GM12878 (cell line): Measurements from ENCODE around the gene SHPK. TPM values are rescaled to one million over a fixed set of nuclear protein-coding genes. Genes with fewer than 3 reads are reported as not detected.
A peak's percentile ranks its signal among the peaks of the same experiment; 100 is the strongest.

Source experiments
- ATAC-seq: fragments of 200-7000 bp; cut with Tn5 transposase; 3 replicates; pipeline ENCODE4 v1.9.1; 2020; ENCODE audit warnings: mild to moderate bottlenecking, moderate library complexity
- BruUV-seq: library from RNA; stranded (reverse); fragments of 400-500 nt; replicated peaks from 2 replicates; lab custom pipeline; 2021; lab: Mats Ljungman, UMichigan
- CTCF ChIA-PET: fragments of 300-600 bp; sonication (Branson Sonifier 250); formaldehyde crosslinking; extraction: SDS; loops from one replicate; lab custom pipeline; 2021; ENCODE audit warnings: inconsistent platforms; lab: Yijun Ruan, JAX
- POLR2A ChIA-PET: fragments of 350-600 bp; formaldehyde crosslinking; extraction: SDS; loops from one replicate; lab custom pipeline; 2021; ENCODE audit warnings: inconsistent platforms; lab: Charles Lee
- RAD21 ChIA-PET: fragments of 300-600 bp; sonication (Branson Sonifier 250); formaldehyde crosslinking; loops from one replicate; lab custom pipeline; 2023; ENCODE audit warnings: antibody characterized with exemption; ENCODE audit not compliant: unreplicated experiment; lab: Charles Lee
- SMC1A ChIA-PET: fragments of 300-600 bp; sonication (Branson Sonifier 250); formaldehyde crosslinking; loops from one replicate; lab custom pipeline; 2023; ENCODE audit not compliant: unreplicated experiment, uncharacterized antibody; lab: Charles Lee
- DNase-seq: peaks from one replicate; pipeline ENCODE4 v3.0.0-alpha.2; 2011; ENCODE audit warnings: low read depth, low spot score
- FAIRE-seq: peaks from 3 replicates; lab custom pipeline; 2011; peaks lifted over from hg19 to GRCh38; lab: Jason Lieb, UNC
- H2AFZ ChIP-seq: 2 replicates; pipeline ENCODE4 v1.6.0; 2011; ENCODE audit warnings: low read depth, low read length, control low read depth; ENCODE audit not compliant: control insufficient read depth
- H3K27ac ChIP-seq: 2 replicates; pipeline ENCODE4 v1.5.1; 2011; ENCODE audit warnings: control low read depth; ENCODE audit not compliant: control insufficient read depth, insufficient read depth
- H3K27me3 ChIP-seq, 2 experiments: replicated peaks in 1 of 2; 2 replicates each; pipeline versions ENCODE4 v1.6.0 to v1.6.1; 2011; ENCODE audit warnings: low read length in 1 of 2; ENCODE audit not compliant: control insufficient read depth in 2 of 2, insufficient read depth in 2 of 2
- H3K36me3 ChIP-seq, 2 experiments: 2 replicates each; pipeline ENCODE4 v1.5.1; 2011; ENCODE audit warnings: low read length in 1 of 2; ENCODE audit not compliant: control insufficient read depth in 2 of 2, insufficient read depth in 2 of 2
- H3K4me1 ChIP-seq: 2 replicates; pipeline ENCODE4 v1.6.1; 2011; ENCODE audit warnings: mild to moderate bottlenecking, low read length, moderate library complexity, mixed read lengths; ENCODE audit not compliant: control insufficient read depth, insufficient read depth
- H3K4me2 ChIP-seq: 2 replicates; pipeline ENCODE4 v1.6.0; 2011; ENCODE audit warnings: control low read depth; ENCODE audit not compliant: control insufficient read depth, insufficient read depth
- H3K4me3 ChIP-seq: fragments of 200-600 bp; sonication (generic); 2 replicates; pipeline ENCODE4 v1.5.1; 2016
- H3K79me2 ChIP-seq: 2 replicates; pipeline ENCODE4 v1.6.0; 2011; ENCODE audit warnings: low read length; ENCODE audit not compliant: control insufficient read depth, insufficient read depth
- H3K9ac ChIP-seq: 2 replicates; pipeline ENCODE4 v1.8.0; 2011; ENCODE audit warnings: low read length, control low read depth, mixed read lengths; ENCODE audit not compliant: control insufficient read depth, insufficient read depth
- H3K9me3 ChIP-seq: replicated peaks from 3 replicates; pipeline ENCODE4 v1.5.1; 2011; ENCODE audit warnings: mild to moderate bottlenecking, low read length; ENCODE audit not compliant: control insufficient read depth, insufficient read depth
- H4K20me1 ChIP-seq: 2 replicates; pipeline ENCODE4 v1.6.0; 2011; ENCODE audit not compliant: control insufficient read depth, insufficient read depth
- BRCA1 ChIP-seq: IDR thresholded peaks from 2 replicates; pipeline ENCODE4 v1.6.1; 2011; ENCODE audit warnings: low read depth, low read length, improper control_type of control experiment
- CEBPZ ChIP-seq: fragments of 150-350 bp; IDR thresholded peaks from 2 replicates; pipeline ENCODE4 v1.6.1; 2016; ENCODE audit warnings: low read depth, low read length
- KDM1A ChIP-seq: fragments of 200-600 bp; sonication (generic); IDR thresholded peaks from 2 replicates; pipeline ENCODE4 v1.6.1; 2016; ENCODE audit warnings: borderline replicate concordance
- NR2F1 ChIP-seq: fragments of 450-650 bp; conservative IDR thresholded peaks from 2 replicates; pipeline ENCODE4 v1.6.1; 2017; ENCODE audit warnings: mild to moderate bottlenecking
- RFX5 ChIP-seq: IDR thresholded peaks from 2 replicates; pipeline ENCODE4 v1.6.1; 2011; ENCODE audit warnings: low read depth, low read length, improper control_type of control experiment
- SMC3 ChIP-seq: IDR thresholded peaks from 2 replicates; pipeline ENCODE4 v1.6.1; 2011; ENCODE audit warnings: low read length, improper control_type of control experiment, borderline replicate concordance
- USF2 ChIP-seq: IDR thresholded peaks from 2 replicates; pipeline ENCODE4 v1.6.1; 2011; ENCODE audit warnings: low read depth, low read length, improper control_type of control experiment, borderline replicate concordance
- ZNF384 ChIP-seq: IDR thresholded peaks from 2 replicates; pipeline ENCODE4 v1.6.1; 2012; ENCODE audit warnings: low read depth, mild to moderate bottlenecking, low read length, improper control_type of control experiment, borderline replicate concordance
- ZNF687 ChIP-seq: fragments of 450-650 bp; IDR thresholded peaks from 2 replicates; pipeline ENCODE4 v1.6.1; 2017; ENCODE audit warnings: mild to moderate bottlenecking, moderate library complexity
- WGBS: methylation state at CpG from one replicate; pipeline ENCODE4 v1.1.6; 2016; ENCODE audit warnings: low lambda C conversion rate; ENCODE audit not compliant: insufficient replicate concordance, insufficient coverage; ENCODE audit errors: missing lambda C conversion rate; 5-methylcytosine and 5-hydroxymethylcytosine counted together
- in situ Hi-C: fragments of 300-500 bp; cut with MboI; formaldehyde crosslinking; loops from 9 replicates; pipeline ENCODE4 v1.14.3; 2018; ENCODE audit warnings: mixed read lengths
- intact Hi-C: fragments of 100-400 bp; cut with micrococcal nuclease; formaldehyde crosslinking; loops from one replicate; pipeline ENCODE4 v1.14.2; 2022; ENCODE audit not compliant: unreplicated experiment
- polyA plus RNA-seq, 11 experiments: library from polyadenylated mRNA; depleted of rRNA in 4 of 11; unstranded in 6 of 11; stranded (reverse) in 5 of 11; fragments of >200 nt; fragmentation: Nextera tagmentation in 4 of 11; fragmentation: Illumina TruSeq in 1 of 11; extraction: Ambion mirVana in 4 of 11; extraction: Trizol in 1 of 11; gene quantifications; 1 replicate in 1 of 11; 2 replicates in 10 of 11; pipeline versions ENCODE4 v1.2.1 to v1.2.3, GENCODE V29; 2011 to 2016; ENCODE audit warnings: inconsistent platforms in 2 of 11, missing spikeins in 2 of 11, low read depth in 1 of 11
- total RNA-seq, 4 experiments: library from RNA; depleted of rRNA in 3 of 4; stranded (reverse); fragments of >200 nt in 3 of 4; fragmentation: Illumina TruSeq in 1 of 4; extraction: Trizol in 1 of 4; gene quantifications; 2 replicates each; pipeline versions ENCODE4 v1.2.1 to v1.2.3, GENCODE V29; 2013 to 2021

SHPK gene
- total and polyA plus RNA-seq, 10 of the 15 experiments (the other 5 are each of a cell fraction or from before 2014, with no cell fraction given), result 1.7 to 16.6 (median 12.9) TPM

GRCh38 chr17:3683054-3683511 is 47.0 kb upstream of the SHPK start:
- ChIA-PET CTCF (interaction anchor here (0.5 to 5.1 kb wide), 17 partner anchors 10 to 211 kb away, joined by 3 to 105 read pairs (median 4); partner anchors contain the start of gene HASPIN), RAD21 (interaction anchor here (0.7 to 2.7 kb wide), 9 partner anchors 11 to 157 kb away, joined by 3 to 24 read pairs (median 4); no protein-coding TSS in a partner anchor), SMC1A (interaction anchor here (0.6 to 2.7 kb wide), 7 partner anchors 39 to 162 kb away, joined by 3 to 17 read pairs (median 6); no protein-coding TSS in a partner anchor), POLR2A (interaction anchor here (0.7 kb wide), 1 partner anchor 20 kb away, joined by 7 read pairs; no protein-coding TSS in a partner anchor)
- Histone ChIP-seq H3K4me2 (peak overlapping the region; percentile 48; the same call in 1 of the 2 replicates), H3K9me3 (no peaks in the 10 kb centered on the region), H3K4me3 (no peak overlapping the region), H3K4me1 (peaks cover 6% of the 10 kb centered on the region; the same call in 1 of the 2 replicates), H3K27ac (no peak overlapping the region), H3K9ac (no peak overlapping the region), H4K20me1 (no peaks in the 10 kb centered on the region), H2AFZ (peak overlapping the region; percentile 63), H3K36me3 (peaks cover 0 to 4% of the 10 kb centered on the region in 2 experiments; a peak in 2 of 4 replicates), H3K27me3 (no peaks in the 10 kb centered on the region), H3K79me2 (no peaks in the 10 kb centered on the region)
- 7% methylated on average over 10 of the region's 10 CpGs for WGBS
- intact Hi-C loops, result loop anchor here (2.0 kb wide), 2 partner anchors 50 to 144 kb away; no protein-coding TSS in a partner anchor
- ATAC-seq (peak; percentile 95), DNase-seq (peak; percentile 48), FAIRE-seq (peak; percentile 95)
- in situ Hi-C loops, result loop anchor here (5.0 kb wide), 1 partner anchor 139 kb away; no protein-coding TSS in a partner anchor
- no TSS peak for BruUV-seq
- no peak for TF ChIP-seq USF2
- peak; percentile 77 for TF ChIP-seq SMC3
- no peak for TF ChIP-seq BRCA1
- peak; percentile 94 for TF ChIP-seq NR2F1
- TF ChIP-seq KDM1A, result no peak
- no peak for TF ChIP-seq ZNF384
- no peak for TF ChIP-seq CEBPZ
- TF ChIP-seq RFX5, result no peak
- 0 out of 2 replicates have a peak, but pooled peaks have one; percentile 34 for TF ChIP-seq ZNF687
